Measurements from ENCODE around the gene FIG4.
A peak's percentile ranks its signal among the peaks of the same experiment; 100 is the strongest.

Gene FIG4

GRCh38 chr6:109834595-109835437, 143.7 kb downstream of the FIG4 start:
- no CpG with 5 or more reads among the region's 7 CpGs for WGBS (ENCODE audit: extremely low coverage, insufficient coverage, insufficient read length)
- H3K18ac ChIP-seq (ENCODE audit: low read length): no peak overlapping the region
- DNase-seq: peak; percentile 32 to 69
- H3K4me2 ChIP-seq (ENCODE audit: low read length): no peak overlapping the region
- H3K4me3 ChIP-seq (ENCODE audit: low read depth, low read length): no peak overlapping the region
- H4K12ac ChIP-seq (ENCODE audit: low read depth, low read length): no peak overlapping the region
- no peak overlapping the region for H2BK120ac ChIP-seq (ENCODE audit: insufficient read depth, low read length, poor library complexity)
- peaks cover 0 to 2% of the 10 kb centered on the region in 2 experiments for H3K4me1 ChIP-seq (ENCODE audit: control insufficient read depth in 1 of 2, insufficient read depth in 2 of 2, low read length in 2 of 2)
- no peak overlapping the region for H3K9ac ChIP-seq (ENCODE audit: low read length)
- H2BK5ac ChIP-seq (ENCODE audit: low read depth, low read length, poor library complexity): no peak overlapping the region
- no peak overlapping the region for H4K91ac ChIP-seq (ENCODE audit: low read depth, low read length)
- no peak overlapping the region for H4K8ac ChIP-seq (ENCODE audit: low read depth, low read length)
- H3K14ac ChIP-seq (ENCODE audit: low read length): no peak overlapping the region
- H3K27ac ChIP-seq (ENCODE audit: low read depth, low read length): no peak overlapping the region
- H3K9me3 ChIP-seq (ENCODE audit: insufficient read depth, low read depth, low read length): no peaks in the 10 kb centered on the region
- H3K27me3 ChIP-seq (ENCODE audit: insufficient read depth, low read length): no peaks in the 10 kb centered on the region
- no peaks in the 10 kb centered on the region for H3K36me3 ChIP-seq (ENCODE audit: control insufficient read depth in 1 of 2, insufficient read depth in 2 of 2, low read length in 2 of 2)
- H2AFZ ChIP-seq (ENCODE audit: insufficient read depth, low read length, poor library complexity): no peak overlapping the region
- H3K79me1 ChIP-seq (ENCODE audit: low read length): no peaks in the 10 kb centered on the region
- H3K4ac ChIP-seq (ENCODE audit: low read depth, low read length): no peak overlapping the region
- no peak overlapping the region for H2BK12ac ChIP-seq (ENCODE audit: low read length)
- H3K23ac ChIP-seq (ENCODE audit: low read length): no peak overlapping the region
- no peaks in the 10 kb centered on the region for H3K79me2 ChIP-seq (ENCODE audit: control insufficient read depth, insufficient read depth, low read length, poor library complexity)
- no peak overlapping the region for H2AK5ac ChIP-seq (ENCODE audit: low read length)

- Histone ChIP-seq H2AFZ (ENCODE audit: insufficient read depth, low read length, poor library complexity) (no peak overlapping the region), H3K23ac (ENCODE audit: low read length) (no peak overlapping the region), H3K4me3 (ENCODE audit: low read depth, low read length) (no peak overlapping the region), H2AK5ac (ENCODE audit: low read length) (no peak overlapping the region), H3K79me1 (ENCODE audit: low read length) (no peaks in the 10 kb centered on the region), H4K8ac (ENCODE audit: low read depth, low read length) (no peak overlapping the region), H3K4me2 (ENCODE audit: low read length) (no peak overlapping the region), H3K9ac (ENCODE audit: low read length) (no peak overlapping the region), H3K27me3 (ENCODE audit: insufficient read depth, low read length) (no peaks in the 10 kb centered on the region), H3K4ac (ENCODE audit: low read depth, low read length) (no peak overlapping the region), H3K36me3 (ENCODE audit: control insufficient read depth in 1 of 2, insufficient read depth in 2 of 2, low read length in 2 of 2) (no peaks in the 10 kb centered on the region), H4K91ac (ENCODE audit: low read depth, low read length) (no peak overlapping the region), H3K9me3 (ENCODE audit: insufficient read depth, low read depth, low read length) (no peaks in the 10 kb centered on the region), H3K79me2 (ENCODE audit: control insufficient read depth, insufficient read depth, low read length, poor library complexity) (no peaks in the 10 kb centered on the region), H3K4me1 (ENCODE audit: control insufficient read depth in 1 of 2, insufficient read depth in 2 of 2, low read length in 2 of 2) (no peaks in the 10 kb centered on the region), H2BK12ac (ENCODE audit: low read length) (no peak overlapping the region), H3K14ac (ENCODE audit: low read length) (no peak overlapping the region), H2BK120ac (ENCODE audit: insufficient read depth, low read length, poor library complexity) (no peak overlapping the region), H3K18ac (ENCODE audit: low read length) (no peak overlapping the region), H3K27ac (ENCODE audit: low read depth, low read length) (no peak overlapping the region), H2BK5ac (ENCODE audit: low read depth, low read length, poor library complexity) (no peak overlapping the region), H4K12ac (ENCODE audit: low read depth, low read length) (no peak overlapping the region)
- no peak for DNase-seq
These were observed 148.9 kb downstream of the FIG4 start for GRCh38 chr6:109840034-109840433.

- Histone ChIP-seq H3K14ac (ENCODE audit: low read length) (no peak overlapping the region), H3K18ac (ENCODE audit: low read length) (no peak overlapping the region), H3K4me3 (ENCODE audit: low read depth, low read length) (no peak overlapping the region), H3K4ac (ENCODE audit: low read depth, low read length) (no peak overlapping the region), H3K9ac (ENCODE audit: low read length) (no peak overlapping the region), H3K4me2 (ENCODE audit: low read length) (no peak overlapping the region), H2BK12ac (ENCODE audit: low read length) (no peak overlapping the region), H3K27me3 (ENCODE audit: insufficient read depth, low read length) (no peaks in the 10 kb centered on the region), H3K27ac (ENCODE audit: low read depth, low read length) (no peak overlapping the region), H2AK5ac (ENCODE audit: low read length) (no peak overlapping the region), H3K79me1 (ENCODE audit: low read length) (no peaks in the 10 kb centered on the region), H2AFZ (ENCODE audit: insufficient read depth, low read length, poor library complexity) (no peak overlapping the region), H3K4me1 (ENCODE audit: control insufficient read depth in 1 of 2, insufficient read depth in 2 of 2, low read length in 2 of 2) (no peaks in the 10 kb centered on the region), H3K23ac (ENCODE audit: low read length) (no peak overlapping the region), H4K91ac (ENCODE audit: low read depth, low read length) (no peak overlapping the region), H2BK5ac (ENCODE audit: low read depth, low read length, poor library complexity) (no peak overlapping the region), H3K79me2 (ENCODE audit: control insufficient read depth, insufficient read depth, low read length, poor library complexity) (no peaks in the 10 kb centered on the region), H3K36me3 (ENCODE audit: control insufficient read depth in 1 of 2, insufficient read depth in 2 of 2, low read length in 2 of 2) (no peaks in the 10 kb centered on the region), H4K12ac (ENCODE audit: low read depth, low read length) (no peak overlapping the region), H4K8ac (ENCODE audit: low read depth, low read length) (no peak overlapping the region), H3K9me3 (ENCODE audit: insufficient read depth, low read depth, low read length) (no peaks in the 10 kb centered on the region), H2BK120ac (ENCODE audit: insufficient read depth, low read length, poor library complexity) (no peak overlapping the region)
- DNase-seq: no peak
- WGBS (ENCODE audit: extremely low coverage, insufficient coverage, insufficient read length): no CpG with 5 or more reads among the region's 5 CpGs
These were observed 149.7 kb downstream of the FIG4 start for GRCh38 chr6:109840796-109841195.

- H3K4me2 ChIP-seq (ENCODE audit: low read length): no peak overlapping the region
- H2BK5ac ChIP-seq (ENCODE audit: low read depth, low read length, poor library complexity): no peak overlapping the region
- H2AFZ ChIP-seq (ENCODE audit: insufficient read depth, low read length, poor library complexity): no peak overlapping the region
- no peaks in the 10 kb centered on the region for H3K4me1 ChIP-seq (ENCODE audit: control insufficient read depth in 1 of 2, insufficient read depth in 2 of 2, low read length in 2 of 2)
- no peak overlapping the region for H2BK12ac ChIP-seq (ENCODE audit: low read length)
- H3K79me1 ChIP-seq (ENCODE audit: low read length): no peaks in the 10 kb centered on the region
- DNase-seq: no peak
- H3K36me3 ChIP-seq (ENCODE audit: control insufficient read depth in 1 of 2, insufficient read depth in 2 of 2, low read length in 2 of 2): no peaks in the 10 kb centered on the region
- H4K12ac ChIP-seq (ENCODE audit: low read depth, low read length): no peak overlapping the region
- WGBS (ENCODE audit: extremely low coverage, insufficient coverage, insufficient read length): no CpG with 5 or more reads among the region's 3 CpGs
- H3K23ac ChIP-seq (ENCODE audit: low read length): no peak overlapping the region
- no peak overlapping the region for H3K27ac ChIP-seq (ENCODE audit: low read depth, low read length)
- H3K9me3 ChIP-seq (ENCODE audit: insufficient read depth, low read depth, low read length): no peaks in the 10 kb centered on the region
- no peaks in the 10 kb centered on the region for H3K79me2 ChIP-seq (ENCODE audit: control insufficient read depth, insufficient read depth, low read length, poor library complexity)
- H3K4ac ChIP-seq (ENCODE audit: low read depth, low read length): no peak overlapping the region
- H3K27me3 ChIP-seq (ENCODE audit: insufficient read depth, low read length): no peaks in the 10 kb centered on the region
- no peak overlapping the region for H3K9ac ChIP-seq (ENCODE audit: low read length)
- H2AK5ac ChIP-seq (ENCODE audit: low read length): no peak overlapping the region
- H2BK120ac ChIP-seq (ENCODE audit: insufficient read depth, low read length, poor library complexity): no peak overlapping the region
- no peak overlapping the region for H3K4me3 ChIP-seq (ENCODE audit: low read depth, low read length)
- H3K18ac ChIP-seq (ENCODE audit: low read length): no peak overlapping the region
- no peak overlapping the region for H4K8ac ChIP-seq (ENCODE audit: low read depth, low read length)
- H3K14ac ChIP-seq (ENCODE audit: low read length): no peak overlapping the region
- H4K91ac ChIP-seq (ENCODE audit: low read depth, low read length): no peak overlapping the region
These were observed 150.8 kb downstream of the FIG4 start for GRCh38 chr6:109841869-109842268.
